HG03196 (cell line): Measurements from ENCODE around the gene RALBP1.
"Not testable (repeated sequence)": the region's sequence is repeated elsewhere in the genome, so short reads cannot be mapped to it uniquely, and the experiment has no call there.

ENCODE experiments used
- ATAC-seq: cut with Tn5 transposase; IDR thresholded peaks from one replicate; pipeline ENCODE4 v1.9.1; 2021; ENCODE audit not compliant: unreplicated experiment

The RALBP1 gene

GRCh38 chr18:9454061-9454703 lies 21.1 kb upstream of the RALBP1 start:
- no peak for ATAC-seq

DNA sequence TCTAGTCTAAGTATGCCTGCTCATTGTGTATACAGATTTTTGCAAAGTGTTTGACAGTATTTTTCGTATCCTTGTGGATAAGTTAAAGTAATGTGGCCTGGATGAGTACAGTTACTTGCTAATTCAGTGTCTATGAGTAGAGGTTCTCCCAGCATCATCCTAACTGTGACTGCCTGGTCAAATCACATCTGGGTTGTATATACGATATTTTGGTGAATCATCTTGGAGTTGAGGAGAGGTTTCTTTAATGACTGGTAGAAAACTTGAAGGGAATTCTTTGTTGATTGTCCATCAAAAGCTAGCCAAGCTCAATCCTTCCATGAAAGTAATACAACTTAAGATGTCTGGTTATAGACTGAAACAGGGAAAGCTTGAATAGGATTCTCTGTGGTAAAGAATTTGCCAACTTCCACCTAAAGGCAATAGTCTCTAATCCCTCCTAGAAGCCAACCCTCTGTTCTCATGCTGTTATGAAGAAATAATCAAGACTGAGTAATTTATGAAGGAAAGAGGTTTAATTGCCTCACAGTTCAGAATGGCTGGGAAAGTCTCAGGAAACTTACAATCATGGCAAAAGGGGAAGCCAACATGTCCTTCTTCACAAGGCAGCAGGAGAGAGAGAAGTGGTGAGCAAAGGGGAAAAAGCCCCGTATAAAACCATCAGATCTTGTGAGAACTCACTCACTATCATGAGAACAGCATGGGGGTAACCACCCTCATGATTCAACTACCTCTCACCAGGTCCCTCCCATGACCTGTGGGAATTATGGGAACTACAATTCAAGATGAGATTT lies 19.4 kb upstream of the RALBP1 start:
- ATAC-seq = no peak

GRCh38 chr18:9466127-9466526 lies 9.2 kb upstream of the RALBP1 start:
- ATAC-seq = no peak

GRCh38 chr18:9466846-9467245 lies 8.5 kb upstream of the RALBP1 start:
- no peak for ATAC-seq

DNA sequence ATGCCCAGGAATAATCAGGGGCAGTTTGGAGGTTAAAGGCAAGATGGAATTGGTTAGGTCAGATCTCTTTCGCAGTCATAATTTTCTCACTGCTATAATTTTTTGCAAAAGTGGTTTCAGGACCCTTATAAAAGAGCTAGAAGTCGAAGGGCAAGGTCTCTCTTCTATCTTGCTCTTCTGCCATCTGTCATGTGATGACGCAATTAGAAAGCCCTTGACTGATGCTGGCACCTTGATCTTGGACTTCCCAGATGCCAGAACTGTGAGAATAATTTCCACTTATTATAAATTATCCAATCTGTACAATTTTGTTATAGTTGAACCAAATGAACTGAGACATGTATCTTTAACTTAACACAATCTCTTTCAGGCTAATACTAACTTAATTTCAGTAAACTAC lies 6.3 kb upstream of the RALBP1 start:
- no peak for ATAC-seq

GRCh38 chr18:9469685-9470084 lies 5.6 kb upstream of the RALBP1 start:
- ATAC-seq = no peak

- ATAC-seq = no peak
Measured at GRCh38 chr18:9474108-9474982, 968 bp upstream of the RALBP1 start.

GRCh38 chr18:9475643-9476591 lies 604 bp downstream of the RALBP1 start:
- ATAC-seq = peak; percentile 1

GRCh38 chr18:9476949-9477348 lies 1.6 kb downstream of the RALBP1 start:
- not testable (repeated sequence) for ATAC-seq

GRCh38 chr18:9477509-9477908 lies 2.2 kb downstream of the RALBP1 start:
- no peak for ATAC-seq

- ATAC-seq = no peak
Measured at GRCh38 chr18:9478545-9478944, 3.2 kb downstream of the RALBP1 start.

- no peak for ATAC-seq
Measured at GRCh38 chr18:9482790-9483189, 7.5 kb downstream of the RALBP1 start.

GRCh38 chr18:9483526-9483925 lies 8.2 kb downstream of the RALBP1 start:
- no peak for ATAC-seq

- ATAC-seq = not testable (repeated sequence)
Measured at GRCh38 chr18:9484856-9485255, 9.5 kb downstream of the RALBP1 start.

DNA sequence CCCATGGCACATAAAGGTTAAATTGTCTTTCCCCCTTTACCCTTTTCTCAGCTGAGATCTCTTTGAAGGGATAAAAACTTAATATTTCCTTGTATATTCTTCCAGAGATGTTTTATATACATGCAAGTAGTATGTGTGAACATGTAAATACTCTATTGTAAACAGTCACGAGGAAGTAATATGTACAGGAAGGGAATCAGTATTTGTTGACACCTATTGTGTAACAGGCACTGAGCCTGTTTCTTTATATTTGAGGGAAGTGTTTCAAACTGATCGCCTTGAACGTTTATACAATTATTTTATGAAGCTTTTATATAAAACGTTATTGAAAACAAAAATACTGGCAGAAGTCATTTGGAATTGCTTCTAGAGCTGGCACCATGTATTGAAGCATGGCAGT lies 13.2 kb downstream of the RALBP1 start:
- ATAC-seq = no peak

DNA sequence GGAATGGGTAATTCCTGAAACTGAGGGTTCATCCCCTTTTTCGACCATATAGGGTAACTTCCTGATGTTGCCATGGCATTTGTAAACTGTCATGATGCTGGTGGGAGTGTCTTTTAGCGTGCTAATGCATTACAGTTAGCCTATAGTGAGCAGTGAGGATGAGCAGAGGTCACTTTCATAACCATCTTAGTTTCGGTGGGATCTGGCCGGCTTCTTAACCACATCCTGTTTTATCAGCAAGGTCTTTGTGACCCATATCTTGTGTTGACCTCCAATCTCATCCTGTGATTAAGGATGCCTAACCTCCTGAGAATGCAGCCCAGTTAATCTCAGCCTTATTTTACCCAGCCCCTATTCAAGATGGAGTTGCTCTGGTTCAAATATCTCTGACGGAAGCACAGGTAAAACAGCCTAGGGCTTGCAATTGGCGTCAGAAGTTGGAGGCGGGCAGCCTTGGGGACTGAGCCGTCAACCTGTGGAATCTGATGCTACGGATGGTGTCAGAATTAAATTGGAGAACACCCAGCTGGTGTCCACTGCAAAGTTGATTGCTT lies 19.5 kb downstream of the RALBP1 start:
- peak; percentile 80 for ATAC-seq

DNA sequence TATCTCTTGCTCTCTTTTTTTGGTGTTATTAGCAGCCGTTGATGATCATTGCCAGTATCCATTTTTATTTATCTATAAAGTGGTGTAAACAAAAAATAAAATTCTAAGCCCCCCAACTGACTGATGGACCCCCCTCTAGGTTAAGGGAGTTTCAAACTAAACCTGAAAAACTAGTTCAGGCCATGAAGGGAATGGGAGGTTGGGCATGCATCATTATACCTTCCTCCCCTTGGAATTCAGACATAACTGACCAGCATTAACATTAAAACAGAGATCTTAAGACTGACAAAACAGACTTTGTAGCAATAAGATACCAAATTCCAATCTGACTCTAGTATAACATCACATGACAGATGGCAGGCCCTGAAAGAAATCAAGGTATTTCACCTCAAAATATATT lies 20.2 kb downstream of the RALBP1 start:
- no peak for ATAC-seq

DNA sequence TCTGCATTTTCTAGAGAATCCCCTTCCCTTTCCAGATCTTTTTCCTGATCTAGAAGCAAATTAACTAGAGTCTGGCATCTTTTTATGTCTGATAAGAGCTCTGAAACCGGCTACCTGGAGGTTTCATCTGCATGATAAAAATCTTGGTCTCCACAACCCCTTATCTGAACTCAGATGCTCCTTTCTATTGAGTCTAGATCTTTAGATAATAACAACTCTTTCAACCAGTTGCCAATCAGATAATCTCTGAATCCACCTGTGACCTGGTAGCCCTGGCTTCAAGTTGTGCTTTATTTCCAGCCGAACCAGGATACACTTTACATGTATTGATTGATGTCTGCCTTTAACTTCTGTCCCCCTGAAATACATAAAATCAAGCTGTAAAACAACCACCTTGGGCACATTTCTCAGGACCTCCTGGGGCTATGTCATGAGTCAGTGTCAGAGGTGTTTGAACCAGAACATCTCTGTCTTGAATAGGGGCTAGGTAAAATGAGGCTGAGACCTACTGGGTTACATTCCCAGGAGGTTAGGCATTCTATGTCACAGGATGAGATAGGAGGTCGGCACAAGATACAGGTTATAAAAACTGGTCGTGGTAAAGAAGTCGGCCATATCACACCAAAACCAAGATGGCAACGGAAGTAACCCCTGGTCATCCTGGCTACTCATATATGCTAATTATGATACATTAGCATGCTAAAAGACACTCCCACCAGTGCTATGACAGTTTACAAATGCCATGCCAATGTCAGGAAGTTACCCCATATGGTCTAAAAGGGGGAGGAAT lies 20.8 kb downstream of the RALBP1 start:
- ATAC-seq = no peak

DNA sequence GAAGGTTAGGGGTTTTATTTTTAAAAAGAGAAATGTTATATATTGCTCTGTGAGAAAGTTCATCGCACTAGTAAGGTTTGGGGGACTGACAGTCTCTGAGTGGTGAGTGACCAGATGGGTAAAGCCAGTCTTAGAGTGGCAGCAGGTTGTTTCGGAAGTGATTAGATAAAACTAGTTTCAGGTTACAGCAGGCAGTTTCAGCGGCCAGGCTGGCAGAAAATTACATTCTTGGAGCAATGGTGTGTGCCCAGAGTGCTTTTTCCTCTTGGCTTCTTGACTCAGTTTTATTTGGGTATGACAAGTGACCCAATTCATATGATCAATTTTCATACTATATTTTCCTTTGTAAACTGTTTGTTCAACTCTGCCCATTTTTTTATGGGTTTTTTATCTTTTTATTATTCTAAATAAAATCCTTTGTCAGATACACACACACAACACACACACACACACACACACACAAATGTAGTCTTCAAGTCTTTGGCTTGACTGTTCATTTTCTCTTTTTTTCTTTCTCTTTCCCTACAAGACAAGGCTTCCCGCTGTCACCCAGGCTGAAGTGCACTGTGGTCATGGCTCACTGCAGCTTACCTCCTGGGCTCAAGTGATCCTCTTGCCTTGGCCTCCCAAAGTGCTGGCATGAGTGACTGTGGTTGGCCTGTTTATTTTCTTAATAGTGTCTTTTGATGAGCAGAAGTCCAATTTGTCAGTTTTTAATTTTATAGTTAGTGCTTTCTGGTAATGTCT lies 30.9 kb downstream of the RALBP1 start:
- ATAC-seq = no peak
